WTC11 (cell line): ENCODE measurements around the gene PSMA3.

ENCODE experiments used
- CREB1 ChIP-seq: sonication (generic); formaldehyde crosslinking; IDR thresholded peaks from 2 replicates; pipeline ENCODE4 v1.8.0; 2023; ENCODE audit warnings: mild to moderate bottlenecking, missing genetic modification reagents
- CTCF ChIP-seq: fragments of 200-600 bp; IDR thresholded peaks from 2 replicates; pipeline ENCODE4 v1.8.0; 2022; ENCODE audit warnings: antibody characterized with exemption
- GTF2I ChIP-seq: fragments of 250-450 bp; sonication (Bioruptor Pico); conservative IDR thresholded peaks from 2 replicates; pipeline ENCODE4 v1.4.0; 2021; ENCODE audit warnings: mild to moderate bottlenecking
- JUN ChIP-seq: sonication (generic); formaldehyde crosslinking; IDR thresholded peaks from 2 replicates; pipeline ENCODE4 v1.8.0; 2023; ENCODE audit warnings: mild to moderate bottlenecking, missing genetic modification reagents
- MAX ChIP-seq: sonication (generic); formaldehyde crosslinking; IDR thresholded peaks from 2 replicates; pipeline ENCODE4 v1.8.0; 2022; ENCODE audit warnings: mild to moderate bottlenecking, missing genetic modification reagents
- PREB ChIP-seq: sonication (generic); formaldehyde crosslinking; IDR thresholded peaks from 2 replicates; pipeline ENCODE4 v1.8.1; 2022; ENCODE audit warnings: mild to moderate bottlenecking, missing genetic modification reagents, moderate library complexity, borderline replicate concordance
- PRRX2 ChIP-seq: fragments of 250-450 bp; sonication (Bioruptor Pico); IDR thresholded peaks from 2 replicates; pipeline ENCODE4 v1.8.0; 2021; ENCODE audit warnings: mild to moderate bottlenecking
- SOX15 ChIP-seq: fragments of 250-450 bp; sonication (Bioruptor Pico); IDR thresholded peaks from 2 replicates; pipeline ENCODE4 v1.9.0; 2021; ENCODE audit warnings: mild to moderate bottlenecking
- TCF7 ChIP-seq: sonication (generic); formaldehyde crosslinking; IDR thresholded peaks from 2 replicates; pipeline ENCODE4 v1.8.0; 2022; ENCODE audit warnings: mild to moderate bottlenecking, low read depth, missing genetic modification reagents, moderate library complexity

GRCh38 chr14:58297762-58298476, 53.3 kb downstream of the PSMA3 start:
- TF ChIP-seq JUN (CRISPR knock-in tag), result no peak
- no peak for TF ChIP-seq GTF2I
- peak; percentile 95; the same call in 1 of the 2 replicates for TF ChIP-seq PRRX2 (CRISPR knock-in tag)
- TF ChIP-seq PREB (CRISPR knock-in tag), result no peak
- no peak for TF ChIP-seq SOX15 (CRISPR knock-in tag)
- no peak for TF ChIP-seq CREB1 (CRISPR knock-in tag)
- no peak for TF ChIP-seq CTCF
- TF ChIP-seq MAX (CRISPR knock-in tag), result peak; percentile 23; the same call in 1 of the 2 replicates
- no peak for TF ChIP-seq TCF7 (CRISPR knock-in tag)
